Stimulated activated CD4-positive, alpha-beta T cell treated with anti-CD3 and anti-CD28 coated beads, Interleukin-1b, Interleukin-23, amount 100 ng/mL, for 1 hour (primary cell): ENCODE data around the gene PLEKHH2.

Source experiments
- DNase-seq, 2 donors: peaks; one replicate each; pipeline ENCODE4 v3.0.0-alpha.2; 2020; ENCODE audit warnings: low read depth in 2 of 2

Gene PLEKHH2

DNA sequence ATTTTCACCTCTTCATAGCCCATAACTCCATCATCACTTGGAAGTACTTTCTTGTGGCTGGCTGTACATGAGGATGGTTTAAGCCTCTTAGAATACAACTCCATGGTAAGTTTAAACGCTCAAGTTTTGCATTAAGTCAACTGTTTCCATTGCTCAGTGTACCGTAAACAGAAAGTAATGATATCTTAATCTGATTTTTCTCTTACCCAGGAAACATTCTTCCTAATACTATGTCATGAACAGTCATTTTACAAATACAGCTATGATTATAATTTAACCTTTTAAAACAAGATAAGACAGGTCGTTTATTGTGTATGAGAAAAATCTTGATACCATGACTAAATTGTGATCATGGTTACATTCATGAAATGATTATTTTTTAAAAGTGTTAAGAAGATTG lies 125.2 kb downstream of the PLEKHH2 start:
- DNase-seq: no peak

- DNase-seq: no peak
These were observed 126.0 kb downstream of the PLEKHH2 start for GRCh38 chr2:43763091-43763490.

- DNase-seq: no peak
These were observed 127.1 kb downstream of the PLEKHH2 start for GRCh38 chr2:43764086-43764705.

GRCh38 chr2:43766006-43766405 lies 128.9 kb downstream of the PLEKHH2 start:
- no peak for DNase-seq

GRCh38 chr2:43773876-43774613 lies 137.0 kb downstream of the PLEKHH2 start, which contains the start of gene DYNC2LI1:
DYNC2LI1 (plus strand) TSS chr2:43774039; CDS start chr2:43774139, 100 bp downstream.
- DNase-seq: peak; percentile 13 to 48

GRCh38 chr2:43774617-43775016 lies 137.6 kb downstream of the PLEKHH2 start:
- DNase-seq: no peak

DNA sequence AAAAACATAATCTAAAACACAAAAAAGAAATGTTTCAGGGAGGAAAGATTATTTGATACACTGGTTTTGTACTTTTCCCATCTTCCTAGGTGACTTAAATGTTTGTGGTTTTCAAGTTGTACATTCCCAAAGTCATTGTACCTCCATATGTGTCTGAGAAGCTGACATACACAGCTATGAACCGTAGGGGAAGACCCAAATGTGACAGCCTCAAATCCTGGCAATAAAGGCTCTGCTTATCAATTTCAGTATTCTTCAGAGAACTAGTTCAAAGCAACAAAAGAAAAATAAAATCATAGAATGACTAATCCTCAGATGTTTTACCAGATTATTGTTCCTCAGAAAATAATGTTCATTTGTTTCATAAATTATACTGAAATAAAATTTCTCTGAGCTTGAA lies 139.3 kb downstream of the PLEKHH2 start:
- DNase-seq: no peak

- DNase-seq: no peak
These were observed 140.4 kb downstream of the PLEKHH2 start for GRCh38 chr2:43777306-43777926.

GRCh38 chr2:43778233-43778632 lies 141.2 kb downstream of the PLEKHH2 start:
- no peak for DNase-seq

- DNase-seq: no peak
These were observed 150.8 kb downstream of the PLEKHH2 start for GRCh38 chr2:43787895-43788294.

DNA sequence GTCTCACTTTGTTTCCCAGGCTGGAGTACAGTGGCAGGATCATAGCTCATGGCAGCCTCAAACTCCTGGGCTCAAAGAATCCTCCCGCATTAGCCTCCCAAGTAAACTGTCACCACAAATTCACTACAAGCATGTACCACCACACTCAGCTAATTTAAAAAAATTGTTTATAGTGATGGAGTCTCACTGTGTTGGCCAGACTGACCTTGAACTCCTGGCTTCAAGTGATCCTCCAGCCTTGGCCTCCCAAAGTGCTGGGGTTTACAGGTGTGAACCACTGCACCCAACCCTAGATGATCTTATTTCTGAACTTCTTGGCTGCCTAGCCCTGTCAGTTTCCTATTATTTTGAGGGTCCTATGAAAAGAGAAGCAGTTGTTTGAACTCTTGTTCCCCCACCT lies 151.6 kb downstream of the PLEKHH2 start:
- no peak for DNase-seq

GRCh38 chr2:43790147-43790546 lies 153.1 kb downstream of the PLEKHH2 start:
- DNase-seq: no peak

GRCh38 chr2:43791035-43791765 lies 154.1 kb downstream of the PLEKHH2 start:
- DNase-seq: no peak

- DNase-seq: no peak
These were observed 155.6 kb downstream of the PLEKHH2 start for GRCh38 chr2:43792653-43793052.

GRCh38 chr2:43794956-43795355 lies 157.9 kb downstream of the PLEKHH2 start:
- DNase-seq: no peak

GRCh38 chr2:43796206-43796605 lies 159.1 kb downstream of the PLEKHH2 start:
- DNase-seq: no peak

GRCh38 chr2:43798300-43798699 lies 161.2 kb downstream of the PLEKHH2 start:
- DNase-seq: no peak

GRCh38 chr2:43800894-43801293 lies 163.8 kb downstream of the PLEKHH2 start:
- DNase-seq: no peak

GRCh38 chr2:43802135-43802534 lies 165.1 kb downstream of the PLEKHH2 start:
- DNase-seq: no peak

DNA sequence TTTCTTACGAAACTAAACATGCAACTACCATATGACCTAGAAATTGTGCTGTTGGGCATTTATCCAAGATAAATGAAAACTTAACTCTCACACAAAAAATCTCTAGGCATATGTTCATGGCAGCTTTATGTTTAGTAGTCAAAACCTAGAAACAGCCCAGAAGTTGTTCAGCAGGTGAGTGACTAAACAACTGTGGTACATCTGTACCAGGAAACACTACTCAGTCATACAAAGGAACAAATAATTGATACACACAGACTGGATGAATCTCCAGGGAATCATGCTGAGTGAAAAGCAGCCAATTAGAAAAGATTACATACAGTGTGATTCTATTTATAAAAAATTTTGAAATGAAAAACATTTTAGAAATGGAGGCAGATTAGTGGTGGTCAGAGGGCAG lies 166.1 kb downstream of the PLEKHH2 start:
- DNase-seq: no peak

DNA sequence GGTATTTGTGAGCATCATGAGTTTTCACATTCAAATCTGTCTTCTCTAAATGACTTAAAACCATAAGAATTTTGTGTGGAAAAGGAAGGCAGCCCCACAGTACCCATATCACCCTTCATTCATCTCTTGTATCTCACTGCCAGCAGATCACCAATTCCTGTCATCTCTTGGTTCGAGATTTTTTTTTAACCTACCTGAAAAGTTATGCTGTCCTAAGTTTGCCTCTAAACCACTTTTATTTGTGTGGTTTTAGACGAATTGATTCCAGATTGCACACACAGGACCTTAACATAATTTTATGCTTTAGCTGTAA lies 169.6 kb downstream of the PLEKHH2 start:
- no peak for DNase-seq

- no peak for DNase-seq
These were observed 173.4 kb downstream of the PLEKHH2 start for GRCh38 chr2:43810452-43810851.

- no peak for DNase-seq
These were observed 173.8 kb downstream of the PLEKHH2 start for GRCh38 chr2:43810888-43811287.
